Ovary (tissue), 3 donors: ENCODE measurements around the gene TENT4B.

Experiments used
- POLR2A ChIP-seq: fragments of 450-650 bp; IDR thresholded peaks from one replicate; pipeline ENCODE4 v1.6.1; 2017; ENCODE audit warnings: antibody characterized with exemption, mild to moderate bottlenecking, moderate library complexity
- TF ChIP-seq, protein P1 (sequence below), 3 donors: fragments of 450-650 bp in 2 of 3; fragments of 200-600 bp in 1 of 3; IDR thresholded peaks; one replicate each; pipeline versions ENCODE4 v1.5.1 to v1.8.0; 2016 to 2022; ENCODE audit warnings: antibody characterized with exemption in 3 of 3, mild to moderate bottlenecking in 1 of 3
- donor health status: DM: no; HTN: no; CAD: no.

DNA sequence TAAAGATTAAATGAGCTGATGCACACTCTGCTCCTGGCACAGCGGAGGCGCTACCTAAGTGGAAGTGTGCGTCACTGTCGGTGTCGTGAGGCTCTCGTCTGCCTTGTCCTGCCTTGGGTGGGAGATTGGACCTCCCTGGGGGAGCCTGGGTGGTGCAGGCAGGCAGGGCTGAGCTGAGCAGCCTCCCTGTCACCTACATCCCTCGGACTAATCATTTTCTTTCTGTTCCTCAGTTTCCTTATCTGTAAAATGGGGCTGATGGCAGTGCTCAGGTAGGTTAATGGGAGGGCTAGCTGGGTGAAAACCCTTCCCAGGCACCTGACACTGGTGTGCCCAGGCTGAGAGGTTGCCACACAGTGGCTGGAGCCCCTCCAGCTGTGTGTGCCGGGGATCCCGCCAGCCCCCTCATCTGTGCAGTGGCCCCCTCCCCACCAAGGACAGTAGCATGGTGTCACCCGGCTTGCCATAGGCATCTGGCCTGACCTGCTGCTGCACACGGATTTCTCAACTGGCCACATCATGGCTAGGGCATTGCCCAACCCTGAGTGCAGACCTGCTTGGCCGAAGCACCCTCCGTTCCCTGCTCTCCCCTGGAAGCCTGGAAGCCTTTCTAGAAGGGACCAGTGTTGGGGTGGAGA is 117.5 kb downstream of the TENT4B start:
- TF ChIP-seq POLR2A = no peak
- TF ChIP-seq, protein P1, sequence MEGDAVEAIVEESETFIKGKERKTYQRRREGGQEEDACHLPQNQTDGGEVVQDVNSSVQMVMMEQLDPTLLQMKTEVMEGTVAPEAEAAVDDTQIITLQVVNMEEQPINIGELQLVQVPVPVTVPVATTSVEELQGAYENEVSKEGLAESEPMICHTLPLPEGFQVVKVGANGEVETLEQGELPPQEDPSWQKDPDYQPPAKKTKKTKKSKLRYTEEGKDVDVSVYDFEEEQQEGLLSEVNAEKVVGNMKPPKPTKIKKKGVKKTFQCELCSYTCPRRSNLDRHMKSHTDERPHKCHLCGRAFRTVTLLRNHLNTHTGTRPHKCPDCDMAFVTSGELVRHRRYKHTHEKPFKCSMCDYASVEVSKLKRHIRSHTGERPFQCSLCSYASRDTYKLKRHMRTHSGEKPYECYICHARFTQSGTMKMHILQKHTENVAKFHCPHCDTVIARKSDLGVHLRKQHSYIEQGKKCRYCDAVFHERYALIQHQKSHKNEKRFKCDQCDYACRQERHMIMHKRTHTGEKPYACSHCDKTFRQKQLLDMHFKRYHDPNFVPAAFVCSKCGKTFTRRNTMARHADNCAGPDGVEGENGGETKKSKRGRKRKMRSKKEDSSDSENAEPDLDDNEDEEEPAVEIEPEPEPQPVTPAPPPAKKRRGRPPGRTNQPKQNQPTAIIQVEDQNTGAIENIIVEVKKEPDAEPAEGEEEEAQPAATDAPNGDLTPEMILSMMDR (IDR thresholded peaks at IDR 0.05) = no peak
